GM21825 (cell line): ENCODE results near the gene BCKDK.
"Not testable (repeated sequence)": the region's sequence is repeated elsewhere in the genome, so short reads cannot be mapped to it uniquely, and the experiment has no call there.

Source experiments
- ATAC-seq: cut with Tn5 transposase; IDR thresholded peaks from one replicate; pipeline ENCODE4 v1.9.1; 2021; ENCODE audit warnings: mild to moderate bottlenecking, moderate library complexity; ENCODE audit not compliant: unreplicated experiment

BCKDK gene

GRCh38 chr16:31120129-31120528 lies 11.9 kb downstream of the BCKDK start:
- ATAC-seq: no peak

- ATAC-seq: no peak
Measured at GRCh38 chr16:31125844-31126243, 17.7 kb downstream of the BCKDK start.

GRCh38 chr16:31127182-31127581 lies 19.0 kb downstream of the BCKDK start:
- ATAC-seq: no peak

GRCh38 chr16:31128711-31129567 lies 20.8 kb downstream of the BCKDK start:
- no peak for ATAC-seq

GRCh38 chr16:31129568-31130335 lies 21.6 kb downstream of the BCKDK start:
- no peak for ATAC-seq

GRCh38 chr16:31130336-31130891 lies 22.2 kb downstream of the BCKDK start:
- no peak for ATAC-seq

- ATAC-seq: no peak
Measured at GRCh38 chr16:31130899-31131298, 22.7 kb downstream of the BCKDK start.

- no peak for ATAC-seq
Measured at GRCh38 chr16:31131416-31131815, 23.2 kb downstream of the BCKDK start.

GRCh38 chr16:31131841-31132271 lies 23.7 kb downstream of the BCKDK start:
- no peak for ATAC-seq

- no peak for ATAC-seq
Measured at GRCh38 chr16:31132303-31132979, 24.3 kb downstream of the BCKDK start.

- ATAC-seq: no peak
Measured at GRCh38 chr16:31133046-31133501, 24.9 kb downstream of the BCKDK start.

GRCh38 chr16:31134091-31134571 lies 25.9 kb downstream of the BCKDK start:
- no peak for ATAC-seq

GRCh38 chr16:31134625-31135534 lies 26.7 kb downstream of the BCKDK start:
- ATAC-seq: no peak

GRCh38 chr16:31135535-31136286 lies 27.5 kb downstream of the BCKDK start, which contains the start of gene PRSS8:
PRSS8 (minus strand) TSS chr16:31135727; CDS start chr16:31135498, 229 bp downstream.
- no peak for ATAC-seq

- no peak for ATAC-seq
Measured at GRCh38 chr16:31136287-31136662, 28.1 kb downstream of the BCKDK start.

- ATAC-seq: not testable (repeated sequence)
Measured at GRCh38 chr16:31136822-31137499, 28.8 kb downstream of the BCKDK start.

GRCh38 chr16:31138621-31139578 lies 30.7 kb downstream of the BCKDK start:
- no peak for ATAC-seq
